Stomach smooth muscle (tissue), 2 donors: ENCODE measurements around the gene SLC1A2.

ENCODE experiments used
- H3K27ac ChIP-seq: one replicate; pipeline ENCODE4 v1.7.0; 2013; ENCODE audit warnings: mild to moderate bottlenecking, low read length, inconsistent platforms
- H3K27me3 ChIP-seq, 2 donors: one replicate each; pipeline ENCODE4 v1.7.0; 2013; ENCODE audit warnings: low read length in 2 of 2; ENCODE audit not compliant: insufficient read depth in 2 of 2, control insufficient read depth in 1 of 2
- H3K36me3 ChIP-seq, 2 donors: one replicate each; pipeline ENCODE4 v1.7.0; 2013; ENCODE audit warnings: low read length in 2 of 2; ENCODE audit not compliant: control insufficient read depth in 2 of 2, insufficient read depth in 2 of 2
- H3K4me1 ChIP-seq: one replicate; pipeline ENCODE4 v1.7.0; 2013; ENCODE audit warnings: low read length; ENCODE audit not compliant: control insufficient read depth, insufficient read depth
- H3K4me3 ChIP-seq, 2 donors: one replicate each; pipeline ENCODE4 v1.7.0; 2013; ENCODE audit warnings: low read length in 2 of 2
- H3K9ac ChIP-seq, 2 donors: one replicate each; pipeline ENCODE4 v1.7.0; 2013; ENCODE audit warnings: low read length in 2 of 2, mild to moderate bottlenecking in 1 of 2
- H3K9me3 ChIP-seq, 2 donors: one replicate each; pipeline ENCODE4 v1.7.0; 2013; ENCODE audit warnings: low read length in 2 of 2; ENCODE audit not compliant: control insufficient read depth in 2 of 2
- donor health status: healthy.
- donor health status: Pancreatic carcinoma.

Gene SLC1A2

GRCh38 chr11:35206616-35207015 lies 212.7 kb downstream of the SLC1A2 start:
- H3K9ac ChIP-seq, result no peak overlapping the region
- no peaks in the 10 kb centered on the region for H3K9me3 ChIP-seq
- no peaks in the 10 kb centered on the region for H3K4me1 ChIP-seq
- H3K27me3 ChIP-seq, result no peaks in the 10 kb centered on the region
- H3K36me3 ChIP-seq, result peaks cover 32 to 43% of the 10 kb centered on the region in 2 donors
- no peak overlapping the region for H3K4me3 ChIP-seq
- no peak overlapping the region for H3K27ac ChIP-seq

DNA sequence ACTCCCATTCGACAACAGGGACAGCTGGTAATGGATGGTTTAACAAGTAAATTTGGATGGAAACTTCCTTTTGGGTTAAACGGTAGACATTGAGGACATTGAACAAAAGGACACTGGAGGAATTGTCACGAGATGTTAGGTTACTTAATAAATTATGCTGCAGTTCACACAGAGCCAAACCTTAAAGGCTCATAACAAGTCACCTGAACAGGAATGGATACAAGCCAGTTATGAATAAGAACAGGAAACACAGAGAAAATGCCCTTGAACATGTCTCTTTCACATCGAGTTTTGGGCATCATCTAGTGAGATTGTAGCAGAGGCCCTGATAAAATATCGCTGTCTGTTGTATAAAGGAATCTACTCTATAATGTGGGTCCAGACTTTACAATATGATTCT lies 214.7 kb downstream of the SLC1A2 start:
- H3K4me3 ChIP-seq, result no peak overlapping the region
- no peaks in the 10 kb centered on the region for H3K4me1 ChIP-seq
- no peak overlapping the region for H3K27ac ChIP-seq
- H3K9ac ChIP-seq, result no peak overlapping the region
- H3K27me3 ChIP-seq, result no peaks in the 10 kb centered on the region
- no peaks in the 10 kb centered on the region for H3K9me3 ChIP-seq
- H3K36me3 ChIP-seq, result peaks cover 33 to 49% of the 10 kb centered on the region in 2 donors
